Endothelial cell of umbilical vein (primary cell): ENCODE data around the gene EHMT1. TPM values are rescaled to one million over a fixed set of nuclear protein-coding genes. Genes with fewer than 3 reads are reported as not detected.

Experiments
- BruUV-seq: library from RNA; stranded (reverse); fragments of 400-500 nt; replicated peaks from 2 replicates; lab custom pipeline; 2021; lab: Mats Ljungman, UMichigan
- CTCF ChIA-PET: fragments of 300-600, 350-600 bp; sonication (Branson Sonifier 250); formaldehyde crosslinking; loops from one replicate; lab custom pipeline; 2021; ENCODE audit warnings: antibody characterized with exemption, inconsistent platforms; lab: Charles Lee
- POLR2A ChIA-PET: fragments of 300-600, 350-600 bp; sonication (Branson Sonifier 250); formaldehyde crosslinking; loops from one replicate; lab custom pipeline; 2021; ENCODE audit warnings: antibody characterized with exemption, inconsistent platforms; lab: Charles Lee
- DNase-seq: peaks from one replicate; pipeline ENCODE4 v3.0.0-alpha.2; 2011; ENCODE audit warnings: low read depth, low spot score
- FAIRE-seq: peaks from 2 replicates; lab custom pipeline; 2011; peaks lifted over from hg19 to GRCh38; lab: Jason Lieb, UNC
- H2AFZ ChIP-seq: 2 replicates; pipeline ENCODE4 v1.6.0; 2012; ENCODE audit warnings: low read depth, low read length, control low read depth, inconsistent platforms
- H3K27ac ChIP-seq: 2 replicates; pipeline ENCODE4 v1.5.1; 2011; ENCODE audit warnings: low read depth, mild to moderate bottlenecking, control low read depth, low read length, moderate library complexity; ENCODE audit not compliant: insufficient read depth
- H3K27me3 ChIP-seq, 2 experiments: 2 replicates each; pipeline versions ENCODE4 v1.6.0 to v1.6.1; 2011; ENCODE audit warnings: low read length in 2 of 2, mixed read lengths in 1 of 2; ENCODE audit not compliant: control insufficient read depth in 2 of 2, insufficient read depth in 2 of 2
- H3K36me3 ChIP-seq, 2 experiments: 2 replicates in 1 of 2; 3 replicates in 1 of 2; pipeline ENCODE4 v1.5.1; 2011; ENCODE audit warnings: low read length in 2 of 2, mild to moderate bottlenecking in 1 of 2, moderate library complexity in 1 of 2; ENCODE audit not compliant: control insufficient read depth in 2 of 2, insufficient read depth in 2 of 2; ENCODE audit errors: extremely low read depth in 1 of 2
- H3K4me1 ChIP-seq: 3 replicates; pipeline ENCODE4 v1.5.1; 2011; ENCODE audit warnings: mild to moderate bottlenecking, low read length; ENCODE audit not compliant: control insufficient read depth, insufficient read depth; ENCODE audit errors: extremely low read depth
- H3K4me2 ChIP-seq: 2 replicates; pipeline ENCODE4 v1.6.1; 2011; ENCODE audit warnings: low read length, control low read depth, mixed read lengths; ENCODE audit not compliant: insufficient read depth
- H3K4me3 ChIP-seq, 3 experiments: fragments of 200-600 bp in 1 of 3; sonication (generic), shearing (Covaris generic) in 1 of 3; replicated peaks in 1 of 3; 2 replicates each; pipeline ENCODE4 v1.5.1; 2011 to 2016; ENCODE audit warnings: control low read depth in 3 of 3, low read length in 3 of 3, mild to moderate bottlenecking in 2 of 3, inconsistent platforms in 1 of 3, low read depth in 1 of 3, moderate library complexity in 1 of 3; ENCODE audit not compliant: insufficient read depth in 1 of 3
- H3K79me2 ChIP-seq: 2 replicates; pipeline ENCODE4 v1.6.0; 2012; ENCODE audit warnings: low read length, inconsistent platforms; ENCODE audit not compliant: control insufficient read depth, insufficient read depth
- H3K9ac ChIP-seq: replicated peaks from 2 replicates; pipeline ENCODE3; 2011; ENCODE audit warnings: low read length, control low read depth; ENCODE audit not compliant: insufficient read depth; ENCODE audit errors: extremely low read depth
- H3K9me1 ChIP-seq: replicated peaks from 3 replicates; pipeline ENCODE4 v1.6.0; 2011; ENCODE audit warnings: mild to moderate bottlenecking, low read length; ENCODE audit not compliant: control insufficient read depth, insufficient read depth; ENCODE audit errors: extremely low read depth
- H3K9me3 ChIP-seq: replicated peaks from 2 replicates; pipeline ENCODE4 v1.5.1; 2012; ENCODE audit warnings: low read length, inconsistent platforms; ENCODE audit not compliant: control insufficient read depth, insufficient read depth
- H4K20me1 ChIP-seq: replicated peaks from 2 replicates; pipeline ENCODE3; 2011; ENCODE audit warnings: mild to moderate bottlenecking, low read length; ENCODE audit not compliant: control insufficient read depth, insufficient read depth; ENCODE audit errors: extremely low read depth
- CTCF ChIP-seq, 2 donors: IDR thresholded peaks; 1 replicate in 1 of 2; 2 replicates in 1 of 2; pipeline ENCODE4 v1.5.1; 2011; ENCODE audit warnings: low read length in 2 of 2, mild to moderate bottlenecking in 2 of 2, moderate library complexity in 2 of 2, control low read depth in 1 of 2, inconsistent platforms in 1 of 2, low read depth in 1 of 2; ENCODE audit not compliant: insufficient read depth in 1 of 2; ENCODE audit errors: extremely low read depth in 1 of 2
- EZH2 ChIP-seq: IDR thresholded peaks from 2 replicates; pipeline ENCODE4 v1.6.1; 2012; ENCODE audit warnings: borderline replicate concordance, low read depth, mild to moderate bottlenecking, moderate library complexity, low read length, inconsistent platforms; ENCODE audit not compliant: severe bottlenecking
- FOS ChIP-seq: IDR thresholded peaks from 2 replicates; pipeline ENCODE4 v1.6.1; 2011; ENCODE audit warnings: mild to moderate bottlenecking, low read length, moderate library complexity, borderline replicate concordance; ENCODE audit not compliant: insufficient read depth
- GATA2 ChIP-seq: IDR thresholded peaks from 2 replicates; pipeline ENCODE4 v1.7.0; 2011; ENCODE audit warnings: low read depth, mild to moderate bottlenecking, moderate library complexity, mixed read lengths, low read length; ENCODE audit not compliant: insufficient read length, insufficient read depth
- JUN ChIP-seq: IDR thresholded peaks from 2 replicates; pipeline ENCODE4 v1.6.1; 2011; ENCODE audit warnings: borderline replicate concordance, low read depth; ENCODE audit not compliant: insufficient read length, insufficient read depth
- MAX ChIP-seq: IDR thresholded peaks from 2 replicates; pipeline ENCODE4 v1.6.1; 2011; ENCODE audit not compliant: insufficient read depth, insufficient read length
- MYC ChIP-seq: IDR thresholded peaks from one replicate; pipeline ENCODE4 v1.6.1; 2011; ENCODE audit warnings: mild to moderate bottlenecking, low read depth, low read length
- POLR2A ChIP-seq: IDR thresholded peaks from 2 replicates; pipeline ENCODE4 v1.6.1; 2012; ENCODE audit warnings: low read depth, mild to moderate bottlenecking, control low read depth, low read length
- POLR2AphosphoS5 ChIP-seq: IDR thresholded peaks from 2 replicates; pipeline ENCODE4 v1.6.1; 2012; ENCODE audit warnings: low read depth, mild to moderate bottlenecking, control low read depth, low read length, moderate library complexity; ENCODE audit not compliant: insufficient read depth
- dilution Hi-C: fragments of 300-500 bp; cut with MboI; formaldehyde crosslinking; loops from one replicate; pipeline ENCODE4 v1.15.0; 2019; ENCODE audit warnings: low sequenced_read_pairs; ENCODE audit not compliant: extremely low pct_ligation_motif_present
- intact Hi-C: fragments of 100-400 bp; cut with micrococcal nuclease; formaldehyde crosslinking; loops from one replicate; pipeline ENCODE4 v1.10.0; 2022
- polyA plus RNA-seq, 4 experiments: library from polyadenylated mRNA; depleted of rRNA in 3 of 4; stranded (reverse) in 3 of 4; unstranded in 1 of 4; fragments of >200 nt; gene quantifications; 2 replicates each; pipeline versions ENCODE4 v1.2.1 to v1.2.3, GENCODE V29; 2011 to 2012; ENCODE audit warnings: missing spikeins in 1 of 4
- total RNA-seq: library from RNA; stranded (reverse); gene quantifications from 2 replicates; pipeline ENCODE4 v1.2.3, GENCODE V29; 2021

Gene EHMT1
- total and polyA plus RNA-seq, 2 donors (not counting 3 experiments of a cell fraction or from before 2014, with no cell fraction given), result 48.2 to 104 TPM

- intact Hi-C loops (no loop called here), dilution Hi-C loops (no loop called here)
- FAIRE-seq, result no peak
- POLR2A ChIA-PET, result no interaction called here
- no peak for DNase-seq
- Histone ChIP-seq H3K9ac (no peak overlapping the region), H4K20me1 (no peaks in the 10 kb centered on the region), H3K4me2 (no peak overlapping the region), H3K9me1 (no peaks in the 10 kb centered on the region), H3K27me3 (peaks cover 0 to 3% of the 10 kb centered on the region in 2 experiments), H3K4me3 (no peak overlapping the region), H3K4me1 (no peaks in the 10 kb centered on the region), H3K79me2 (no peaks in the 10 kb centered on the region), H3K27ac (no peak overlapping the region), H3K9me3 (no peaks in the 10 kb centered on the region), H2AFZ (no peak overlapping the region), H3K36me3 (no peaks in the 10 kb centered on the region)
- no TSS peak for BruUV-seq
- no peak for TF ChIP-seq POLR2AphosphoS5
- TF ChIP-seq EZH2, result no peak
- no peak for TF ChIP-seq FOS
- no peak for TF ChIP-seq JUN
- TF ChIP-seq POLR2A, result no peak
- no peak for TF ChIP-seq CTCF (IDR thresholded peaks at IDR 0.05; ENCODE audit: extremely low read depth in 1 of 2, insufficient read depth in 1 of 2, low read depth in 1 of 2, low read length in 2 of 2)
- TF ChIP-seq GATA2, result no peak
- no peak for TF ChIP-seq MAX
- TF ChIP-seq MYC, result no peak
- CTCF ChIA-PET, result no interaction called here
Measured at GRCh38 chr9:137879566-137880150, 260.9 kb downstream of the EHMT1 start.
